Hematopoietic multipotent progenitor cell treated with erythropoietin and hydrocortisone succinate and interleukin-3 and kit ligand, for 8 days (in vitro differentiated cells): ENCODE data around the gene CACNA1D.
A peak's percentile ranks its signal among the peaks of the same experiment; 100 is the strongest.
"Not testable (repeated sequence)": the region's sequence is repeated elsewhere in the genome, so short reads cannot be mapped to it uniquely, and the experiment has no call there.

Experiments
- DNase-seq: peaks from one replicate; pipeline ENCODE4 v3.0.0-alpha.2; 2015

CACNA1D gene

DNA sequence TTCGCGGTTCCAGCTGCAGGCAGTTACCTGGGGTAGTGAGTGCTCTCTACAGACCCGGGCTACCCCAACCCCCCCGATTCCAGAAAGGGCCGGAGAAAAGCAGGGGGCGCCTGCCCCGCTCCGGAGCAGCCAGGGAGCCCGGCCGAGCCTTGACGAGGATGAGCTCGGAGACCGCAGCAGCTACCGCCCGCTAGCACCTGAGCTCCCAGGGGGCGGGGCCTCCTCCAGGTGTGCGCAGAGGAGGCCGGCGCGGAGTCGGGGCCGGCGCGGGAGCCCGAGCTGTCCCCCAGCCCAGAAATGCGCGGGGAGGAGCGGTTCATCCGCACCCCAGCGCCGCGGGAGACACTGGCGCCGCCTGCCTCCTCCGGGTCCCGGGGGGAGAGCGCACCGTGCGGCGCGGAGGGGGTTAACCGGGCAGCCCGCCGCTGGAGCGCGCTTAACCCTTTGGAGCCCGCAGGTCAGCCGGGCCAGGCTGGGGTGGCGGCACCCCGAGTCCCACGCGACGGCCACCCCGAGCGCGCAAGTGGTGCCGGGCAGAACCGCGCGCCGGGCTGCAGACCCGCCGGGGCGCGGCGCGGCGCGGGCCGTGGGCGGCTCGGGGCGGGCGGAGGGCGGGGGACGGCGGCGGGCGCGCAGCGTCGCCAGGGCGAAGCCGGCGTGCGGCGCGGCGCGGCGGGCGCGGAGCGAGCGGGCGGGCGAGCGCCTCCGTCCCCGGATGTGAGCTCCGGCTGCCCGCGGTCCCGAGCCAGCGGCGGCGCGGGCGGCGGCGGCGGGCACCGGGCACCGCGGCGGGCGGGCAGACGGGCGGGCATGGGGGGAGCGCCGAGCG, at the start of gene CACNA1D:
TSS of gene CACNA1D (plus strand) at position 649 of the 829 bp plus-strand sequence. CDS start 556 bp downstream, outside the sequence.
- no peak for DNase-seq

DNA sequence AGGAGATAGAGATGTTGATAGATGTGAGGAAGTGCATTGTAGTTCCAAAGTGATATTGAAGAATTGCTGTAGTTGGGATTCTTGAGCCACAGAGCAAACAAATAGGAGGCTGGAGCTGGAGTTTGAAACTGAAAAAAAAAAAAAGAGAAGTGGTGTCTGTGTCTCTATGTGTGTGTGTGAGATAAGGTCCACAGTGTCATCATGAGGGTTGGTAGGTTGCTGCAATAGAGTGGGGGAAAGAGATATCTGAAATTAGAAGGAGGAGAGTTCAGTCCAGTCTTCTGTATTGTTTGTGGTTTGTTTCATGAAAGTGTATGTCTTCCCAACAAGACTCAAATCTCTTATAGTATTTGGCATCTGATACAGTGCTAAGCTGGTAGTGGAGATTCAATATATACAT, 37.3 kb upstream of the CACNA1D start:
- DNase-seq, result peak; percentile 86

GRCh38 chr3:53460326-53460725, 34.1 kb upstream of the CACNA1D start:
- no peak for DNase-seq

- no peak for DNase-seq
These were observed 30.0 kb upstream of the CACNA1D start for GRCh38 chr3:53464424-53464823.

DNA sequence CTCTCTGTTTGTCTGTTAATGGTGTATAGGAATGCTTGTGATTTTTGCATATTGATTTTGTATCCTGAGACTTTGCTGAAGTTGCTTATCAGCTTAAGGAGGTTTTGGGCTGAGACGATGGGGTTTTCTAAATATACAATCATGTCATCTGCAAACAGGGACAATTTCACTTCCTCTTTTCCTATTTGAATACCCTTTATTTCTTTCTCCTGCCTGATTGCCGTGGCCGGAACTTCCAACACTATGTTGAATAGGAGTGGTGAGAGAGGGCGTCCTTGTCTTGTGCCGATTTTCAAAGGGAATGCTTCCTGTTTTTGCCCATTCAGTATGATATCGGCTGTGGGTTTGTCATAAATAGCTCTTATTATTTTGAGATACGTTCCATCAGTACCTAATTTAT, 24.7 kb upstream of the CACNA1D start:
- DNase-seq, result not testable (repeated sequence)

DNA sequence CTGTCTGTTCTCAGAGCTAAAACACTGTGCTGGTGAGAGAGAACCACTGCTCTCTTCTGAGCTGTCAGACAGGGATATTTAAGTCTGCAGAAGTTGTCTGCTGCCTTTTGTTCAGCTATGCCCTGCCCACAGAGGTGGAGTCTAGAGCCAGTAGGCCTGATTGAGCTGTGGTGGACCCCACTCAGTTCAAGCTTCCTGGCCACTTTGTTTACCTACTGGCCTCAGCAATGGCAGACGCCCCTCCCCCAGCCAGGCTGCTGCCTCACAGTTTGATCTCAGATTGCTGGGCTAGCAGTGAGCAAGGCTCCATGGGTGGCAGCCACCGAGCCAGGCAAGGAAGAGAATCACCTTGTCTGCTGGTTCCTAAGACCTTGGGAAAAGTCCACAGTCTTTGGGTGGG, 21.0 kb upstream of the CACNA1D start:
- no peak for DNase-seq

GRCh38 chr3:53476372-53476771, 18.0 kb upstream of the CACNA1D start:
- DNase-seq, result not testable (repeated sequence)

DNA sequence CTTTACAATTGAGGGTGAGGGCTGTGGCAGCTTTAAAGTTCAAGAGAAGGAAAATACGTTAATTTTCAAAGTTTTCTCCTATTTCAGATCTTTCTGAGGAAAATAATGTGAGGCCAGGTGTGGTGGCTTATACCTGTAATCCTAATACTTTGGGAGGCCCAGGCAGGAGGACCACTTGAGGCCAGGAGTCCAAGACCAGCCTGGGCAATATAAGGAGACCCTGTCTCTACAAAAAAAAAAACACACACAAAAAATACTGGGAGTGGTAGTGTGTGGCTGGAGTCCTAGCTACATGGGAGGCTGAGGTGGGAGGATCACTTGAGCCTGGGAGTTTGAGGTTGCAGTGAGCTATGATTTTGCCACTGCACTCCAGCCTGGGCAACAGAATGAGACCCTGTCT, 16.7 kb upstream of the CACNA1D start:
- DNase-seq, result not testable (repeated sequence)

DNA sequence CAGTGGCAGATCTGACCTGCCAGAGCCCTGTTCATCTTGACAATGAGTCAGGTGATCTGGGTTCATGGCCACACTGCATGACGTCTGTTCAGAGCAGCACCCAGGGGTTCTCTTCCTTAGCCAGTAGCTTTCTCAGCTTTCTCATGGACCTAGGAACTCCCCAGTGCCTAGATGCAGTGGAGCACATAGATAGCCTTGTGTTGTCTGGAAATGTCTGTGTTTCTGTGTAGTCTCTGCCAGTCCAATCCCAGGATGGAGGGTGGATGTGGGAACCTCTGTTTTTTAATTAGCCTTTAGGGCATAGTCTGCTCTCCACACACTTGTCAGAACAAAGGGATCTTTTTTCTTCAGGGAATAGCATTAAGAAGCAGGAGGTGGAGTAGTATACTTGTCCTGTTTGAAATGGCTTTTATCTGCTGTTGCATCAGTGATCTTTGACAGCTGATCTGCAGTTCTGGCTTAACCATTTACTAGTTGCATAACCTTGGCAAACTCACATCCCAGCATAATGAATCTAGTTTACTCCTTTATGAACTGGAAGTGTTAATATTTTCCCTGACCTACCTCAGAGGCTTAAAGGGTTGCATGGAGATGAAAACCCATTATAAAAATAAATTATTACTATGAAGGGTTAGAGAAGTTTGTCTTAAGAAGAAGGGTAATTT, 16.1 kb upstream of the CACNA1D start:
- no peak for DNase-seq

- no peak for DNase-seq
These were observed 15.3 kb upstream of the CACNA1D start for GRCh38 chr3:53478921-53479664.

DNA sequence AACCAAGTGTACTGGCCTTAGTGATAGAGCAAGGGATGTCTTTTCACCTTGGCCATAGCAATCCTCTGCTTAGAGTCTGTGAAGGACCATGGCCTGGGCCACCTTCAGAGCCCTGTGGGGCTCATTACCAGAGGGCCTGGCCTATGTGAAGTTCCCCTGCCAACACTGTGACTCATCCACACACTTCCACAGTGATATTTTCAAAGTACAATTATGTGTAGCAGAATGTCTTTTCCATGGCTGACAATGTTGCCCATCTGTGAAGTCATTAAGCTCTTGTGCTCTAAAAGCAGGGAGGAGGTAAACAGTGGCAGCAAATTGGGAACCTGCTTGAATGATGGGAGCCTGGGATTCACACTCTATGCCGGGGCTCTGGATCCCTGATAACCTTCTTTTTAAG, 12.2 kb upstream of the CACNA1D start:
- no peak for DNase-seq

GRCh38 chr3:53483821-53484220, 10.6 kb upstream of the CACNA1D start:
- no peak for DNase-seq

DNA sequence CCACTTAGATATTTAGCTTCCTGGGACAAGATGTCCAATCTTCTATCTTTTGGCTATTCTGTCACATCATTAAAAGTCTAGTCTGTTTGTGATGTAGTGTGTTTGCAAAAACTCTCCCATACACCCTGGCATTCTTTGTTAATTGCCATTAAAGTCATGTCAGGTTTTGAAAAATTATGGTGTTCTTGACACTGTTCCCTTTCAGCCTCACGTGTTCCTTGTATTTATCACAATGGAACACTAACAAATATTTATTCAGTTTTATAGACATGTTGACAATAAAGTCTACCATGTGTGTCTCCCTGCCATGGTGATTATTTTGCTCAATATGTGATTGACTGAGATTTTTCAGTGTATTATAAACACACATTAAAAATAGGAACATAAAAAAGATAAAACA, 9.4 kb upstream of the CACNA1D start:
- DNase-seq, result no peak

GRCh38 chr3:53485675-53486403, 8.6 kb upstream of the CACNA1D start:
- DNase-seq, result no peak

DNA sequence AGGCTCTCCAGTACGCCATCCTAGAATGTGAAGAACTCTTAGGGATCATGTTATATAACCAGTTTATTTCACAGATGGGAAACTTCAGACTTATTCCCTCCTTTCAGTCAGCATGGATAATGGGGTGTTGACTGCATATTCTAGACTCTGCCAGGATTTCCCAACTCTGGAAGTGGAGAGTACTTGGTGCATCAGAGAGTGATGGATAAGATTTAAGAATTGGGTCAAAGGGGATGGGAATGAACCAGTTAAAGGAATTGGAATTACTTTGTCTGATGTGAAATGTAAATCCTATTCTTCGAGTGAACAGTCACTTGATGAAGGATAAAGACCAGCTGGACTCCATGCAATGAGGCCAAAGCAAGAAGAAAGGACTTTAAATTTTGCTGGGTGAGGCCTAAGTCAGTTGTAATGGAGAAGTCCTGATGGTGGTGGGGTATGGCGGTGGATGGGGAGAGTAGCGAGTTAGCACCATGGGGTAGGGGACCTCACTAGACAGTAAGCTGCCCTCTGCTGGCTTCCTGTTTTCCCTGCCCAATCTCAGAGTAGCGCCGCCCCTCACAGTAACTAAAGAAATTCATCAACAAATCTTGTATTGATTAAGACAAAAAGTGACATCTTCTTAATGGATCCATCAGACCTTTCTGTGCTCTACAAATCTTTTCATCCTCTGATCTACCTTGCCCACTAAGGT, 7.3 kb upstream of the CACNA1D start:
- DNase-seq, result peak; percentile 13

DNA sequence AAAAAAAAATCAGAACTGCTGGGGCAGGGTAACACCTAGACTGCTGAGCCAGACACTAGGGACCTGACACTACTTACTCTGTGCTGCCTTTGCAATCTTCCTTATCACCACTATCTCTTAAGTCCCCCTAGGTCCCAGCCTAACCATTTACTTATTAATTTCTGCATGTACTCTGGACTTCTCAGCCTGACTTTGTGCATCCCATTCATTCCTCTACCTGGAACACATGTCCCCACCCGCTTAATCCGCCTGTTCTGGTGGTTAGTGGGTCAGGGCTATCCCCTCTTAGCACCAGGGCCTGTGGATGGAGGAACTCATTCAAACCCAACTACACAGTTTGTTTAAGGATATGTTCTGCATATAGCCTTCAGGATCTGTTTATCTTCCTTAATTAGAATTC, 5.0 kb upstream of the CACNA1D start:
- DNase-seq, result no peak

- DNase-seq, result peak; percentile 13
These were observed 4.5 kb upstream of the CACNA1D start for GRCh38 chr3:53489787-53490458.

DNA sequence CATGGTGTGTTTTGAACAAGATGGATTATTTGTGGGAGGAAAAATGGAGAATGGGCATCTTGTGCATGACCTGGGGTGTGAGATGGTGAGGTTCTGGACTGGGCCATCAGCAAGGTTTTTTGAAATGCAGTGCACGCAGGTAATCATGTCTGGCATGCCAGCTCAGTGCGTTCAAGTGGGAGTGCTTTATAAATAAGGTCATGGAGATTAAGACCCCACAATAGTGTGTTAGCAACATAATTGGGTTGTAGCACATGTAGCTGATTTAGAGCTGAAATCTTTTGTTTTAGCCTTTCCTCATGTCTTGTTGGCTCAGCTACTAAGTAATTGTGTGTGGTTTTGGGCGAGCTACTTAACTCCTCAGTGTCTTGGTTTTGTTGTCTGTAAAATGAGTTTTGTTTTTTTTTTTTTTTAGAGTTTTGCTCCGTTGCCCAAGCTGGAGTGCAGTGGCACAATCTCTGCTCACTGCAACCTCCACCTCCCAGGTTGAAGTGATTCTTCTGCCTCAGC, 3.9 kb upstream of the CACNA1D start:
- DNase-seq, result no peak

- no peak for DNase-seq
These were observed 3.1 kb upstream of the CACNA1D start for GRCh38 chr3:53491276-53491675.

DNA sequence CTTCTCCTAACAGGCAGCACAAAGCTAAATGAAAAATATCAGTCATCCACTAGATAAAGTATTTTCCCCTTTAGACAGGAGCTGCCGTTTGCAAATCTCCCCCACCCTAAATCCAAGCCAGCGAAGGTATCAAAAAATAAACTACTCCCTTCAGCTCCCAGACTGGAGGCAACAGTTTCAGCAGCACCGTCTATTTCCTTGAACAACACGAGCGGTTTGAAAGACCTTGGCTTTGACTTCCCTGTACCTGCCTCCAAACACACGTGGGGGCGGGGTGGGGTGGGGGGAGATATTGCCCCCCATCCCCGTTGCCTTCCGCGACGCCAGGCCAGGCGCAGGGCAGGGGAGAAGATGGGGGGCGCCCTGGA, 832 bp upstream of the CACNA1D start:
- DNase-seq, result no peak

GRCh38 chr3:53495146-53495519, 722 bp downstream of the CACNA1D start:
- DNase-seq, result no peak
